K562 (cell line): ENCODE measurements around the gene CCNJL. TPM values are rescaled to one million over a fixed set of nuclear protein-coding genes. Genes with fewer than 3 reads are reported as not detected.
A peak's percentile ranks its signal among the peaks of the same experiment; 100 is the strongest.

ENCODE experiments used
- ARID3A ChIP-seq: IDR thresholded peaks from 2 replicates; pipeline ENCODE4 v1.6.1; 2012; ENCODE audit warnings: low read depth, low read length, improper control_type of control experiment, borderline replicate concordance
- BACH1 ChIP-seq: fragments of 200-800 bp; sonication (Bioruptor generic); IDR thresholded peaks from 2 replicates; pipeline ENCODE4 v1.6.1; 2016; ENCODE audit warnings: missing genetic modification characterization, missing compliant biosample characterization
- ESRRA ChIP-seq: fragments of 450-650 bp; IDR thresholded peaks from 2 replicates; pipeline ENCODE4 v1.6.1; 2014; ENCODE audit warnings: low read depth, mild to moderate bottlenecking, moderate library complexity, borderline replicate concordance
- ETV6 ChIP-seq, 3 experiments: fragments of 150-350 bp in 1 of 3; sonication (generic) in 1 of 3; formaldehyde crosslinking in 1 of 3; IDR thresholded peaks; 2 replicates each; pipeline versions ENCODE4 v1.6.1 to v1.8.0; 2014 to 2022; ENCODE audit warnings: borderline replicate concordance in 2 of 3, low read depth in 2 of 3, antibody characterized with exemption in 1 of 3, low read length in 1 of 3, mild to moderate bottlenecking in 1 of 3, missing genetic modification reagents in 1 of 3
- HES1 ChIP-seq: fragments of 450-650 bp; IDR thresholded peaks from 2 replicates; pipeline ENCODE4 v1.6.1; 2016; ENCODE audit warnings: low read depth, mild to moderate bottlenecking, moderate library complexity
- MGA ChIP-seq: fragments of 450-650 bp; IDR thresholded peaks from 2 replicates; pipeline ENCODE4 v1.6.1; 2016; ENCODE audit warnings: mild to moderate bottlenecking, moderate library complexity
- RBBP5 ChIP-seq: fragments of 200-600 bp; sonication (generic); IDR thresholded peaks from 2 replicates; pipeline ENCODE4 v1.6.1; 2012; ENCODE audit warnings: borderline replicate concordance, mild to moderate bottlenecking, low read length, control low read depth, inconsistent platforms; ENCODE audit not compliant: insufficient read depth, poor library complexity, severe bottlenecking
- TEAD2 ChIP-seq: fragments of 450-650 bp; IDR thresholded peaks from 2 replicates; pipeline ENCODE4 v1.6.1; 2016; ENCODE audit warnings: missing genetic modification characterization, control low read depth, missing compliant biosample characterization
- ZBTB8A ChIP-seq: fragments of 450-650 bp; IDR thresholded peaks from 2 replicates; pipeline ENCODE4 v1.6.1; 2018; ENCODE audit warnings: mild to moderate bottlenecking, moderate library complexity; ENCODE audit not compliant: partially characterized antibody
- ZNF586 ChIP-seq: fragments of 450-650 bp; formaldehyde crosslinking; conservative IDR thresholded peaks from 2 replicates; pipeline ENCODE4 v1.4.0; 2020; ENCODE audit warnings: mild to moderate bottlenecking, moderate library complexity
- polyA plus RNA-seq, 8 experiments: library from polyadenylated mRNA; depleted of rRNA in 4 of 8; stranded (reverse) in 5 of 8; unstranded in 3 of 8; fragments of >200 nt; fragmentation: Nextera tagmentation in 2 of 8; fragmentation: Illumina TruSeq in 1 of 8; extraction: Ambion mirVana in 2 of 8; extraction: Trizol in 1 of 8; gene quantifications; 2 replicates each; pipeline versions ENCODE4 v1.2.1 to v1.2.3, GENCODE V29; 2011 to 2014; ENCODE audit warnings: inconsistent platforms in 1 of 8, missing spikeins in 1 of 8
- total RNA-seq, 7 experiments: library from RNA; depleted of rRNA in 6 of 7; stranded (reverse); fragments of >200 nt in 6 of 7; fragmentation: Illumina TruSeq in 2 of 7; extraction: Trizol in 2 of 7; gene quantifications; 2 replicates each; pipeline versions ENCODE4 v1.2.1 to v1.2.3, GENCODE V29; 2011 to 2021; ENCODE audit warnings: low replicate concordance in 1 of 7

CCNJL gene
- total and polyA plus RNA-seq, 9 of the 15 experiments (the other 6 are each of a cell fraction or from before 2014, with no cell fraction given): 0.04 TPM; not detected in 8

- TF ChIP-seq ARID3A (peak; percentile 44; the same call in 1 of the 2 replicates), ETV6 (IDR thresholded peaks at IDR 0.05; ENCODE audit: borderline replicate concordance in 1 of 2, low read depth in 2 of 2, low read length in 1 of 2) (0 out of 4 replicates have a peak, but pooled peaks of 1 of the 2 experiments have one; percentile 72), ETV6 (CRISPR knock-in tag; IDR thresholded peaks at IDR 0.05; ENCODE audit: borderline replicate concordance) (no peak), ZNF586 (CRISPR knock-in tag) (no peak), RBBP5 (peak; percentile 61), BACH1 (tag) (peak; percentile 89; the same call in 1 of the 2 replicates), MGA (peak; percentile 89), ESRRA (peak; percentile 95), ZBTB8A (no peak), HES1 (peak; percentile 96), TEAD2 (tag) (peak; percentile 89)
Measured at GRCh38 chr5:160260881-160261815, 51.2 kb downstream of the CCNJL start (continued).
